HepG2 (cell line): ENCODE measurements around the gene SFTPB. TPM values are rescaled to one million over a fixed set of nuclear protein-coding genes. Genes with fewer than 3 reads are reported as not detected.

Experiments used
- ARID3A ChIP-seq: IDR thresholded peaks from 2 replicates; pipeline ENCODE4 v1.6.1; 2012; ENCODE audit warnings: low read depth, low read length, improper control_type of control experiment
- BRCA1 ChIP-seq: sonication (generic); formaldehyde crosslinking; IDR thresholded peaks from 2 replicates; pipeline ENCODE4 v1.4.0; 2020; ENCODE audit warnings: missing genetic modification reagents
- BRD4 ChIP-seq: sonication (generic); formaldehyde crosslinking; IDR thresholded peaks from 2 replicates; pipeline ENCODE4 v1.4.0; 2020; ENCODE audit warnings: missing genetic modification reagents
- ELK4 ChIP-seq: sonication (generic); formaldehyde crosslinking; IDR thresholded peaks from 2 replicates; pipeline ENCODE4 v1.9.0; 2021; ENCODE audit warnings: missing genetic modification reagents, borderline replicate concordance
- FOXJ3 ChIP-seq: sonication (generic); formaldehyde crosslinking; IDR thresholded peaks from 2 replicates; pipeline ENCODE4 v1.4.0; 2020; ENCODE audit warnings: missing genetic modification reagents, mild to moderate bottlenecking, borderline replicate concordance
- GTF2F1 ChIP-seq: fragments of 150-350 bp; IDR thresholded peaks from 2 replicates; pipeline ENCODE4 v1.6.1; 2014; ENCODE audit warnings: low read length
- HNF1A ChIP-seq, 2 experiments: sonication (generic) in 1 of 2; formaldehyde crosslinking in 1 of 2; IDR thresholded peaks; 2 replicates each; pipeline versions ENCODE4 v1.4.0 to v1.6.1; 2016 to 2020; ENCODE audit warnings: borderline replicate concordance in 1 of 2, low read depth in 1 of 2, mild to moderate bottlenecking in 1 of 2, missing genetic modification reagents in 1 of 2
- HOXA3 ChIP-seq: sonication (generic); formaldehyde crosslinking; IDR thresholded peaks from 2 replicates; pipeline ENCODE4 v1.5.0; 2020; ENCODE audit warnings: missing genetic modification reagents
- KAT8 ChIP-seq: IDR thresholded peaks from 2 replicates; pipeline ENCODE4 v1.6.1; 2016; ENCODE audit warnings: missing genetic modification reagents, missing compliant biosample characterization
- MLXIP ChIP-seq: sonication (generic); formaldehyde crosslinking; IDR thresholded peaks from 2 replicates; pipeline ENCODE4 v1.9.0; 2021; ENCODE audit warnings: missing genetic modification reagents, borderline replicate concordance
- MYNN ChIP-seq: sonication (generic); formaldehyde crosslinking; IDR thresholded peaks from 2 replicates; pipeline ENCODE4 v1.4.0; 2020; ENCODE audit warnings: mild to moderate bottlenecking, low read depth, missing genetic modification reagents
- RBFOX2 ChIP-seq: fragments of 200-400 bp; formaldehyde crosslinking; IDR thresholded peaks from 2 replicates; pipeline ENCODE4 v1.6.1; 2017; ENCODE audit warnings: low read depth, mild to moderate bottlenecking, low read length
- TARDBP ChIP-seq: sonication (generic); formaldehyde crosslinking; IDR thresholded peaks from 2 replicates; pipeline ENCODE4 v1.8.0; 2022; ENCODE audit warnings: mild to moderate bottlenecking, missing genetic modification reagents
- ZMYM3 ChIP-seq: sonication (generic); formaldehyde crosslinking; IDR thresholded peaks from 2 replicates; pipeline ENCODE4 v1.5.1; 2020; ENCODE audit warnings: mild to moderate bottlenecking, missing genetic modification reagents
- ZNF430 ChIP-seq: sonication (generic); formaldehyde crosslinking; IDR thresholded peaks from 2 replicates; pipeline ENCODE4 v1.9.0; 2021; ENCODE audit warnings: mild to moderate bottlenecking, missing genetic modification reagents
- ZNF607 ChIP-seq: sonication (generic); formaldehyde crosslinking; IDR thresholded peaks from 2 replicates; pipeline ENCODE4 v1.5.1; 2020; ENCODE audit warnings: missing genetic modification reagents, mild to moderate bottlenecking, borderline replicate concordance
- ZNF768 ChIP-seq: sonication (generic); formaldehyde crosslinking; IDR thresholded peaks from 2 replicates; pipeline ENCODE4 v1.4.0; 2020; ENCODE audit warnings: missing genetic modification reagents
- ZNF816 ChIP-seq: sonication (generic); formaldehyde crosslinking; IDR thresholded peaks from 2 replicates; pipeline ENCODE4 v1.8.0; 2022; ENCODE audit warnings: missing genetic modification reagents, mild to moderate bottlenecking, borderline replicate concordance
- ZSCAN9 ChIP-seq: IDR thresholded peaks from 2 replicates; pipeline ENCODE4 v1.6.1; 2016; ENCODE audit warnings: borderline replicate concordance
- polyA plus RNA-seq, 8 experiments: library from polyadenylated mRNA; depleted of rRNA in 3 of 8; stranded (reverse) in 7 of 8; unstranded in 1 of 8; fragments of >200 nt; fragmentation: Illumina TruSeq in 4 of 8; extraction: Trizol in 4 of 8; gene quantifications; 2 replicates each; pipeline versions ENCODE4 v1.2.1 to v1.2.3, GENCODE V29; 2011 to 2016; ENCODE audit warnings: low read depth in 4 of 8, missing spikeins in 1 of 8, mixed read lengths in 1 of 8; ENCODE audit not compliant: insufficient read depth in 1 of 8
- total RNA-seq, 5 experiments: library from RNA; depleted of rRNA; stranded (reverse); fragments of >200 nt; fragmentation: Illumina TruSeq; extraction: Trizol; gene quantifications; 2 replicates each; pipeline ENCODE4 v1.2.3, GENCODE V29; 2016; ENCODE audit warnings: low read depth in 1 of 5

Gene SFTPB
- total and polyA plus RNA-seq, 2 of the 13 experiments (the other 11 are each of a cell fraction or from before 2014, with no cell fraction given): not detected

- peak; percentile 20; the same call in 1 of the 2 replicates for TF ChIP-seq ZNF430 (CRISPR knock-in tag)
- no peak for TF ChIP-seq MLXIP (CRISPR knock-in tag)
- TF ChIP-seq BRCA1 (CRISPR knock-in tag): no peak
- 0 out of 2 replicates have a peak, but pooled peaks have one; percentile 10 for TF ChIP-seq HOXA3 (CRISPR knock-in tag)
- TF ChIP-seq ELK4 (CRISPR knock-in tag): no peak
- peak; percentile 42; the same call in 1 of the 2 replicates for TF ChIP-seq ZNF768
- no peak for TF ChIP-seq ZNF607 (CRISPR knock-in tag)
- TF ChIP-seq ZNF816: no peak
- TF ChIP-seq BRD4 (CRISPR knock-in tag): no peak
- 0 out of 2 replicates have a peak, but pooled peaks have one; percentile 36 for TF ChIP-seq TARDBP (CRISPR knock-in tag)
- TF ChIP-seq HNF1A (IDR thresholded peaks at IDR 0.05; ENCODE audit: low read depth): no peak
- TF ChIP-seq HNF1A (CRISPR knock-in tag; IDR thresholded peaks at IDR 0.05; ENCODE audit: borderline replicate concordance): no peak
- no peak for TF ChIP-seq ZSCAN9
- no peak for TF ChIP-seq MYNN (CRISPR knock-in tag)
- TF ChIP-seq RBFOX2: no peak
- no peak for TF ChIP-seq ARID3A
- TF ChIP-seq FOXJ3 (CRISPR knock-in tag): no peak
- TF ChIP-seq ZMYM3 (CRISPR knock-in tag): no peak
- no peak for TF ChIP-seq GTF2F1
- no peak for TF ChIP-seq KAT8 (CRISPR knock-in tag)
Measured at GRCh38 chr2:85678794-85679672, 11.0 kb upstream of the SFTPB start (continued).
